Endothelial cell (in vitro differentiated cells): ENCODE measurements around the gene LAIR1. TPM values are rescaled to one million over a fixed set of nuclear protein-coding genes. Genes with fewer than 3 reads are reported as not detected.

Experiments used
- DNase-seq: peaks from one replicate; pipeline ENCODE4 v3.0.0; 2021; ENCODE audit warnings: low spot score
- H3K27ac Mint-ChIP-seq: one replicate; pipeline ENCODE4 v1.8.0; 2021; ENCODE audit warnings: mixed read lengths, inconsistent platforms; ENCODE audit not compliant: unreplicated experiment
- H3K27me3 Mint-ChIP-seq: one replicate; pipeline ENCODE4 v1.8.0; 2021; ENCODE audit warnings: mild to moderate bottlenecking, moderate library complexity, mixed read lengths, inconsistent platforms; ENCODE audit not compliant: unreplicated experiment
- H3K36me3 Mint-ChIP-seq: one replicate; pipeline ENCODE4 v1.8.0; 2021; ENCODE audit warnings: mild to moderate bottlenecking, low read depth, mixed read lengths, inconsistent platforms; ENCODE audit not compliant: unreplicated experiment
- H3K4me1 Mint-ChIP-seq: one replicate; pipeline ENCODE4 v1.8.0; 2021; ENCODE audit warnings: mild to moderate bottlenecking, mixed read lengths, inconsistent platforms; ENCODE audit not compliant: unreplicated experiment
- H3K4me3 Mint-ChIP-seq: one replicate; pipeline ENCODE4 v1.8.0; 2021; ENCODE audit warnings: mild to moderate bottlenecking, mixed read lengths, inconsistent platforms; ENCODE audit not compliant: unreplicated experiment
- H3K9me3 Mint-ChIP-seq: one replicate; pipeline ENCODE4 v1.8.0; 2021; ENCODE audit warnings: mixed read lengths, inconsistent platforms; ENCODE audit not compliant: unreplicated experiment
- CTCF ChIP-seq: fragments of 200-600 bp; sonication (generic); IDR thresholded peaks from one replicate; pipeline ENCODE4 v1.5.0; 2021; ENCODE audit warnings: antibody characterized with exemption; ENCODE audit not compliant: unreplicated experiment
- total RNA-seq: library from RNA; stranded (reverse); fragmentation: NEBNext Ultra II Directional; extraction: Animal tissue kit (Norgen Biotek cat#: 25700); gene quantifications from one replicate; pipeline ENCODE4 v1.2.1, GENCODE V29; 2021; ENCODE audit not compliant: unreplicated experiment

Gene LAIR1
- total RNA-seq, 1 donor from 2014 or later = 2.1 TPM

DNA sequence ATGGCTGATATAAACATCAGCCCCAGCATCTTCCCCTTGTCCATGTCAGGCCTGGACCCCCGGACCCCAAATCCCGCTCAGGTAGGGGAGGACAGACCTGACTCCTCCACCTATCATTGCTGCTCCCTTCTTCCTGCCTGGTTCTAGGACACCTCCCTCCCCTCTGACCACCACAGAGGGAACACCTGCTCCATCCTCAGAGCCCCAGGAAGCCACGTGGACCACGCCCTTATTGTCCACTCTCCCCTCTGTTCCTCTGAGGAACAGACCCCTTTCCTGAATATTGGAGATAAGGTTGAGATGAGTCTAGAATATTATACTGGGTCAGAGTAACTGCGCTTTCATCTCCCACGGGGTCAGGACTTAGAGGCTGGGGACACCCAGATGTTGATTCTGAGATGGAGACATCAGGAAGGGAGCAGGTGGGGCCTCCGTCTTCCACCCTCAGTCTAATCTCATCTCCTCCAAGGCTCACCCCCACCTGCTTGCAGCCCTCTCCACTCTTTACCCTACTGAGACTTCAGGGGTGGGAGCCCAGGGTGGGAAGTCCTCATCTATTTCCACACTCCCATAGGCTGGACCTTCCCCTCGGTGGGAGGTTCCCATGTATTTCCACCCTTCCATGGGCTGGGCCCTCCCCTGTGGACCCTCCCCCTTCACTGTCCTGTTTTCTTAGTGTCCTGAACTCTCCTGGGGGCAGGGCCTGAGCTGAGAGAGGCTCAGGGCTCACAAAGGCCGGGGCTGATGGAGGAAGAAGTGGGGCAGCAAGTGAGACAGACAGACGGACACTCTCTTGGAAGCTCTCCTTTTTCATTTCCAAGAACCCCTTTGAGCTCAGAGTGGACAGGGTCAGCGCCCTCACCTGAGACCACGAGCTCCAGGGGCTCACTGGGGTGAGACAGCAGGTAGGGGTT, 28.5 kb downstream of the LAIR1 start:
- no peak overlapping the region for H3K4me3 Mint-ChIP-seq
- H3K27ac Mint-ChIP-seq = no peak overlapping the region
- TF ChIP-seq CTCF = no peak
- no peaks in the 10 kb centered on the region for H3K36me3 Mint-ChIP-seq
- H3K4me1 Mint-ChIP-seq = peaks cover 4% of the 10 kb centered on the region
- DNase-seq = no peak
- H3K27me3 Mint-ChIP-seq = peaks cover 4% of the 10 kb centered on the region
- no peaks in the 10 kb centered on the region for H3K9me3 Mint-ChIP-seq

DNA sequence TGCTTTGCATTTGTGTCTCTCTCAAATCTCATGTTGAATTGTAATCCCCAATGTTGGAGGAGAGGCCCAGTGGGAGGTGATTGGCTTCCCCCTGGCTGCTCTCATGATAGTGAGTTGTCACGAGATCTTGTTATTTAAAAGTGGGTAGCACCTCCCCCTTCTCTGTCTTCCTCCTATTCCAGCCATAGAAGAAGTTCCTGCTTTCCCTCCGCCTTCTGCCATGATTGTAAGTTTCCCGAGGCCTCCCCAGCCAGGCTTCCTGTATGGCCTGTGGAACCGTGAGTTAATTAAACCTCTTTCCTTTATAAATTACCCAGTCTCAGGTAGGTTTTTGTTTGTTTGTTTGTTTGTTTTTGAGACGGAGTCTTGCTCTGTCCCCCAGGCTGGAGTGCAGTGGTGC, 29.6 kb downstream of the LAIR1 start:
- Mint-ChIP-seq H3K4me3 (no peak overlapping the region), H3K9me3 (no peaks in the 10 kb centered on the region), H3K4me1 (peaks cover 4% of the 10 kb centered on the region), H3K27ac (no peak overlapping the region), H3K36me3 (no peaks in the 10 kb centered on the region), H3K27me3 (peaks cover 4% of the 10 kb centered on the region)
- TF ChIP-seq CTCF = no peak
- DNase-seq = no peak

- H3K4me1 Mint-ChIP-seq = peaks cover 4% of the 10 kb centered on the region
- H3K27me3 Mint-ChIP-seq = peaks cover under 1% of the 10 kb centered on the region
- no peaks in the 10 kb centered on the region for H3K9me3 Mint-ChIP-seq
- no peak for DNase-seq
- H3K27ac Mint-ChIP-seq = no peak overlapping the region
- H3K36me3 Mint-ChIP-seq = no peaks in the 10 kb centered on the region
- H3K4me3 Mint-ChIP-seq = no peak overlapping the region
- TF ChIP-seq CTCF = no peak
These were observed 31.0 kb downstream of the LAIR1 start for GRCh38 chr19:54333586-54334298.

DNA sequence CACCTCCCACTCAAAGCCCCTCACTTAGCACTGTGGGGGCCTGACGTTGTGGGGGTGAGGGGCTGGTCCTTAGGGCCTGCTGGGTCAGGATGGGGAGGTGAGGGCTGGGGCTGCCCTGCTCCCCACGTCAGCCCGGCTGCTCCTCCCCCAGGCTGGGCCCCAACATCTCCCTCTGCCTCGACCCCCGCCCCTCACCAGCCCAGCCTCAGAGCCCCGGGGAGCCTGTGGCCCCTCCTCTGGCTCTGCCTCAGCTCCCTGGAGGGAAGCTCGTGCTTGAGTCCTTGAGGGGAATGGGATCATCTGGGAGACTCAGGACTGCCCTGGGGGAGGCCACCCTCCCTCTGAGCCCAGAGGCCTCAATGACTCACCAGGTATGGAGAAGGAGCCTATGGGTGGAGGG, 32.6 kb downstream of the LAIR1 start:
- H3K9me3 Mint-ChIP-seq = no peaks in the 10 kb centered on the region
- H3K4me3 Mint-ChIP-seq = no peak overlapping the region
- no peak for TF ChIP-seq CTCF
- no peaks in the 10 kb centered on the region for H3K27me3 Mint-ChIP-seq
- no peak overlapping the region for H3K27ac Mint-ChIP-seq
- DNase-seq = no peak
- H3K4me1 Mint-ChIP-seq = peaks cover 4% of the 10 kb centered on the region
- H3K36me3 Mint-ChIP-seq = no peaks in the 10 kb centered on the region

GRCh38 chr19:54331626-54332025, 33.1 kb downstream of the LAIR1 start:
- Mint-ChIP-seq H3K27ac (no peak overlapping the region), H3K4me3 (no peak overlapping the region), H3K9me3 (no peaks in the 10 kb centered on the region), H3K27me3 (no peaks in the 10 kb centered on the region), H3K4me1 (peaks cover 4% of the 10 kb centered on the region), H3K36me3 (no peaks in the 10 kb centered on the region)
- no peak for DNase-seq
- no peak for TF ChIP-seq CTCF
